Measurements from ENCODE around the gene KLHL17. TPM values are rescaled to one million over a fixed set of nuclear protein-coding genes. Genes with fewer than 3 reads are reported as not detected.

KLHL17 gene
- total RNA-seq, 1 experiment from 2014 or later: 41.4 TPM

GRCh38 chr1:979744-980072 lies 19.3 kb downstream of the KLHL17 start:
- no peak overlapping the region for H4K8ac ChIP-seq (replicated peaks; ENCODE audit: insufficient read length, low read depth, low read length)

More at GRCh38 chr1:979744-980072, 19.3 kb downstream of the KLHL17 start:
- Histone ChIP-seq H4K20me1 (ENCODE audit: control insufficient read depth, insufficient read depth, insufficient read length) (no peaks in the 10 kb centered on the region), H3K4ac (ENCODE audit: low read depth, low read length) (no peak overlapping the region), H3K27me3 (ENCODE audit: insufficient read depth, low read length) (peaks cover 2% of the 10 kb centered on the region; the same call in 1 of the 2 replicates), H2BK12ac (ENCODE audit: insufficient read length, low read depth, low read length) (no peak overlapping the region), H4K5ac (ENCODE audit: insufficient read length, low read depth, low read length) (no peak overlapping the region), H2BK15ac (ENCODE audit: low read depth, low read length) (no peak overlapping the region), H3K18ac (ENCODE audit: insufficient read length, low read depth, low read length) (no peak overlapping the region), H3K9ac (ENCODE audit: extremely low read depth, insufficient read length, low read length) (no peak overlapping the region), H2AFZ (ENCODE audit: low read length) (no peak overlapping the region), H3K14ac (ENCODE audit: insufficient read depth, low read length) (no peak overlapping the region), H2AK5ac (ENCODE audit: insufficient read length, low read length) (no peak overlapping the region), H3K4me2 (ENCODE audit: insufficient read depth, insufficient read length, low read length) (no peak overlapping the region), H3T11ph (ENCODE audit: low read length) (no peak overlapping the region), H3K23me2 (ENCODE audit: insufficient read length, low read depth, low read length, poor library complexity, severe bottlenecking) (no peaks in the 10 kb centered on the region), H3K27ac (ENCODE audit: insufficient read length, low read depth, low read length) (no peak overlapping the region), H4K91ac (ENCODE audit: insufficient read length, low read depth, low read length) (no peak overlapping the region), H2BK120ac (ENCODE audit: low read depth, low read length, poor library complexity, severe bottlenecking) (no peak overlapping the region), H2BK5ac (ENCODE audit: insufficient read length, low read length) (no peak overlapping the region), H2BK20ac (ENCODE audit: low read depth, low read length, poor library complexity, severe bottlenecking) (no peak overlapping the region), H3K56ac (ENCODE audit: insufficient read length, low read depth, low read length) (no peak overlapping the region), H3K79me2 (ENCODE audit: insufficient read depth, low read length) (no peaks in the 10 kb centered on the region), H3K23ac (ENCODE audit: insufficient read length, low read depth, low read length) (no peak overlapping the region), H3K79me1 (ENCODE audit: insufficient read depth, low read depth, low read length, poor library complexity, severe bottlenecking) (no peaks in the 10 kb centered on the region), H3K9me3 (ENCODE audit: control insufficient read depth, low read depth, low read length) (no peaks in the 10 kb centered on the region), H3K4me1 (ENCODE audit: insufficient read depth, low read length) (no peaks in the 10 kb centered on the region)
- no peak for TF ChIP-seq CTCF (conservative IDR thresholded peaks at IDR 0.05)
- no peak for DNase-seq
- Mint-ChIP-seq H3K4me1 (peaks cover 5 to 9% of the 10 kb centered on the region in 2 experiments; a peak in 3 of 4 replicates), H3K27ac (no peak overlapping the region), H3K27me3 (ENCODE audit: low read depth) (peaks cover 65% of the 10 kb centered on the region), H3K36me3 (ENCODE audit: insufficient read depth in 1 of 3, low read depth in 3 of 3) (peaks cover 0 to 6% (median 4%) of the 10 kb centered on the region in 3 experiments; a peak in 4 of 7 replicates), H3K9me3 (peaks cover 4 to 6% of the 10 kb centered on the region in 2 experiments), H3K4me3 (no peak overlapping the region)
- no CpG with 5 or more reads among the region's 9 CpGs for WGBS (ENCODE audit: extremely low coverage, insufficient read length, low lambda C conversion rate)

Measured in H9 (cell line).